ENCODE data around the gene TIGD1. TPM values are rescaled to one million over a fixed set of nuclear protein-coding genes. Genes with fewer than 3 reads are reported as not detected.

Gene TIGD1
- total RNA-seq, 1 experiment from 2014 or later, result 6.0 TPM

DNA sequence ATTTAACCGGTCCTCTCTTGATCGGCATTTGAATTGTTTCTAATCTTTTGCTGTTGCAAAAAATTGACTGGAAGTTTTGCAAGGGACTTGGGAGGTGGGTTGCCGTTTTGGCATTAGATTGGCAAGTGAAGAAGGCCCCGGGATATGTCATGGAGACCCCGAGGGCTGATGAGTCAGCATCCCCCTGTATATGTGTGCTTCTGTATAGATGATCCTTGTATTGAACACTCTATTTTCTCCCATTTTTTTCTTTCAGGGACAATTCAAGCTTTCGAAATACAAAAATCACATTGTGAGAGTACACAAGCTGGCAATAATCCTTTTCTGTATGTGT, 30.3 kb upstream of the TIGD1 start:
- BruUV-seq (replicated peaks), result no TSS peak
- Histone ChIP-seq H3K4me1 (ENCODE audit: control insufficient read depth in 1 of 2, insufficient read depth in 2 of 2, low read length in 2 of 2) (no peaks in the 10 kb centered on the region), H3K9ac (ENCODE audit: low read length) (no peak overlapping the region), H3K36me3 (ENCODE audit: control insufficient read depth in 1 of 2, insufficient read depth in 2 of 2, low read length in 2 of 2) (no peaks in the 10 kb centered on the region; a peak in 2 of 4 replicates), H3K27ac (ENCODE audit: low read depth, low read length) (no peak overlapping the region), H3K4me3 (replicated peaks in 1 of 2; ENCODE audit: low read depth in 1 of 2, low read length in 2 of 2) (no peak overlapping the region), H2AFZ (ENCODE audit: low read depth, low read length, poor library complexity, severe bottlenecking) (no peak overlapping the region), H4K20me1 (ENCODE audit: insufficient read depth) (no peaks in the 10 kb centered on the region), H3K27me3 (ENCODE audit: insufficient read depth, low read length) (no peaks in the 10 kb centered on the region), H3K4me2 (ENCODE audit: low read length) (no peak overlapping the region), H3K9me2 (ENCODE audit: insufficient read depth) (no peaks in the 10 kb centered on the region), H3K79me2 (ENCODE audit: insufficient read depth, low read length) (no peaks in the 10 kb centered on the region), H3K9me3 (ENCODE audit: control insufficient read depth in 1 of 2, insufficient read depth in 1 of 2, low read depth in 1 of 2, low read length in 2 of 2) (no peaks in the 10 kb centered on the region)
- ChIA-PET RAD21 (ENCODE audit: low non-redundant PET in 1 of 2, low total read pairs in 2 of 2, uncharacterized antibody in 2 of 2, unreplicated experiment in 2 of 2) (no interaction called here), POLR2A (no interaction called here), CTCF (no interaction called here)
- TF ChIP-seq EZH2 (IDR thresholded peaks at IDR 0.05) (no peak), ELF1 (IDR thresholded peaks at IDR 0.05; ENCODE audit: borderline replicate concordance, low read depth) (no peak), ZFX (IDR thresholded peaks at IDR 0.05) (no peak), CBX3 (IDR thresholded peaks at IDR 0.05; ENCODE audit: low read depth) (no peak), YY1 (IDR thresholded peaks at IDR 0.05; ENCODE audit: extremely low read depth, insufficient replicate concordance, low read depth, low read length) (no peak), EZH2phosphoT487 (IDR thresholded peaks at IDR 0.05; ENCODE audit: borderline replicate concordance) (no peak), CEBPB (IDR thresholded peaks at IDR 0.05; ENCODE audit: low read depth) (no peak), TCF7L2 (IDR thresholded peaks at IDR 0.05; ENCODE audit: borderline replicate concordance, extremely low read depth, insufficient read depth, insufficient read length) (no peak), ZNF274 (IDR thresholded peaks at IDR 0.05; ENCODE audit: low read depth, low read length) (no peak)
- TF ChIP-seq, protein P1, sequence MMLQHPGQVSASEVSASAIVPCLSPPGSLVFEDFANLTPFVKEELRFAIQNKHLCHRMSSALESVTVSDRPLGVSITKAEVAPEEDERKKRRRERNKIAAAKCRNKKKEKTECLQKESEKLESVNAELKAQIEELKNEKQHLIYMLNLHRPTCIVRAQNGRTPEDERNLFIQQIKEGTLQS (IDR thresholded peaks at IDR 0.05), result no peak
- intact Hi-C loops (cut with micrococcal nuclease), result no loop called here
- DNase-seq (ENCODE audit: low read depth, low spot score) (no peak), ATAC-seq (no peak)

- H3K36me3 ChIP-seq (ENCODE audit: control insufficient read depth in 1 of 2, insufficient read depth in 2 of 2, low read length in 2 of 2), result no peaks in the 10 kb centered on the region; a peak in 2 of 4 replicates
- no peaks in the 10 kb centered on the region for H3K4me1 ChIP-seq (ENCODE audit: control insufficient read depth in 1 of 2, insufficient read depth in 2 of 2, low read length in 2 of 2)
- H3K4me2 ChIP-seq (ENCODE audit: low read length), result no peak overlapping the region
- TF ChIP-seq REST (IDR thresholded peaks at IDR 0.05; ENCODE audit: low read depth) (no peak), ELF1 (IDR thresholded peaks at IDR 0.05; ENCODE audit: borderline replicate concordance, low read depth) (no peak)
- ChIA-PET POLR2A (no interaction called here), RAD21 (ENCODE audit: low non-redundant PET in 1 of 2, low total read pairs in 2 of 2, uncharacterized antibody in 2 of 2, unreplicated experiment in 2 of 2) (no interaction called here), CTCF (no interaction called here)
- no peak overlapping the region for H3K27ac ChIP-seq (ENCODE audit: low read depth, low read length)
- no TSS peak for BruUV-seq (replicated peaks)
- ATAC-seq (no peak), DNase-seq (ENCODE audit: low read depth, low spot score) (no peak)
- H3K27me3 ChIP-seq (ENCODE audit: insufficient read depth, low read length), result no peaks in the 10 kb centered on the region
- no peaks in the 10 kb centered on the region for H4K20me1 ChIP-seq (ENCODE audit: insufficient read depth)
- no peaks in the 10 kb centered on the region for H3K79me2 ChIP-seq (ENCODE audit: insufficient read depth, low read length)
- intact Hi-C loops (cut with micrococcal nuclease), result no loop called here
- no peaks in the 10 kb centered on the region for H3K9me2 ChIP-seq (ENCODE audit: insufficient read depth)
- H3K9ac ChIP-seq (ENCODE audit: low read length), result no peak overlapping the region
- no peaks in the 10 kb centered on the region for H3K9me3 ChIP-seq (ENCODE audit: control insufficient read depth in 1 of 2, insufficient read depth in 1 of 2, low read depth in 1 of 2, low read length in 2 of 2)
- no peak overlapping the region for H2AFZ ChIP-seq (ENCODE audit: low read depth, low read length, poor library complexity, severe bottlenecking)
- H3K4me3 ChIP-seq (replicated peaks in 1 of 2; ENCODE audit: low read depth in 1 of 2, low read length in 2 of 2), result no peak overlapping the region
Measured at GRCh38 chr2:232578626-232579025, 28.3 kb upstream of the TIGD1 start.
